Neural cell (in vitro differentiated cells): ENCODE data around the gene CIB4. TPM values are rescaled to one million over a fixed set of nuclear protein-coding genes. Genes with fewer than 3 reads are reported as not detected.
"Not testable (repeated sequence)": the region's sequence is repeated elsewhere in the genome, so short reads cannot be mapped to it uniquely, and the experiment has no call there.

Source experiments
- H2AFZ ChIP-seq: fragments of 200-600, 300-800 bp; sonication (generic), shearing (Covaris generic); 2 replicates; pipeline ENCODE4 v1.6.0; 2014; ENCODE audit warnings: low read depth, mild to moderate bottlenecking, antibody characterized with exemption, low read length, moderate library complexity
- H3F3A ChIP-seq: fragments of 200-600 bp; shearing (Covaris generic); 2 replicates; pipeline ENCODE4 v1.6.1; 2016; ENCODE audit warnings: mild to moderate bottlenecking, moderate library complexity, mixed read lengths, antibody characterized with exemption, low read length; ENCODE audit not compliant: insufficient read depth, poor library complexity, severe bottlenecking
- H3K27ac ChIP-seq: fragments of 200-600, 300-800 bp; sonication (generic), shearing (Covaris generic); 2 replicates; pipeline ENCODE4 v1.5.1; 2014; ENCODE audit warnings: mild to moderate bottlenecking, low read length, moderate library complexity
- H3K27me3 ChIP-seq: fragments of 300-800, 200-600 bp; sonication (generic), shearing (Covaris generic); 2 replicates; pipeline ENCODE4 v1.6.0; 2014; ENCODE audit warnings: mild to moderate bottlenecking, low read depth, low read length, moderate library complexity; ENCODE audit not compliant: insufficient read depth
- H3K36me3 ChIP-seq: fragments of 300-800, 200-600 bp; sonication (generic), shearing (Covaris generic); 2 replicates; pipeline ENCODE4 v1.5.1; 2014; ENCODE audit warnings: mild to moderate bottlenecking, antibody characterized with exemption, low read length, moderate library complexity; ENCODE audit not compliant: insufficient read depth
- H3K4me2 ChIP-seq: fragments of 300-800, 200-600 bp; sonication (generic), shearing (Covaris generic); 2 replicates; pipeline ENCODE4 v1.6.0; 2014; ENCODE audit warnings: mild to moderate bottlenecking, low read length
- H3K4me3 ChIP-seq: fragments of 300-800, 200-600 bp; sonication (generic), shearing (Covaris generic); 2 replicates; pipeline ENCODE4 v1.5.1; 2014; ENCODE audit warnings: mild to moderate bottlenecking, low read length, moderate library complexity
- H3K79me2 ChIP-seq: fragments of 200-600 bp; shearing (Covaris generic); replicated peaks from 2 replicates; pipeline ENCODE4 v1.6.0; 2014; ENCODE audit warnings: mild to moderate bottlenecking, low read length, moderate library complexity; ENCODE audit not compliant: insufficient read depth
- H3K9ac ChIP-seq: fragments of 300-800, 200-600 bp; sonication (generic), shearing (Covaris generic); 2 replicates; pipeline ENCODE4 v1.6.1; 2016; ENCODE audit warnings: mild to moderate bottlenecking, low read length, mixed read lengths
- H3K9me2 ChIP-seq: fragments of 200-600 bp; shearing (Covaris generic); 2 replicates; pipeline ENCODE4 v1.6.1; 2016; ENCODE audit warnings: mild to moderate bottlenecking, low read length, mixed read lengths; ENCODE audit not compliant: insufficient read depth
- H3K9me3 ChIP-seq: fragments of 200-600, 300-800 bp; sonication (generic), shearing (Covaris generic); 2 replicates; pipeline ENCODE4 v1.6.1; 2016; ENCODE audit warnings: mild to moderate bottlenecking, mixed run types, low read length, moderate library complexity, mixed read lengths
- H4K20me1 ChIP-seq: fragments of 200-600 bp; shearing (Covaris generic); 2 replicates; pipeline ENCODE4 v1.6.1; 2016; ENCODE audit warnings: mild to moderate bottlenecking, mixed run types; ENCODE audit not compliant: insufficient read depth
- EP300 ChIP-seq: fragments of 450-650 bp; conservative IDR thresholded peaks from 2 replicates; pipeline ENCODE4 v1.6.1; 2014; ENCODE audit warnings: antibody characterized with exemption, mild to moderate bottlenecking, moderate library complexity; ENCODE audit not compliant: poor library complexity, severe bottlenecking
- EZH2 ChIP-seq: fragments of 200-600, 300-800 bp; shearing (Covaris generic), sonication (generic); IDR thresholded peaks from 2 replicates; pipeline ENCODE4 v1.6.1; 2014; ENCODE audit warnings: antibody characterized with exemption, low read length, borderline replicate concordance, mild to moderate bottlenecking; ENCODE audit not compliant: insufficient read depth, poor library complexity, severe bottlenecking
- MXI1 ChIP-seq: fragments of 450-650 bp; conservative IDR thresholded peaks from 2 replicates; pipeline ENCODE4 v1.6.1; 2014; ENCODE audit warnings: antibody characterized with exemption, mild to moderate bottlenecking; ENCODE audit not compliant: poor library complexity, severe bottlenecking
- POLR2AphosphoS5 ChIP-seq: IDR thresholded peaks from 2 replicates; pipeline ENCODE4 v1.6.1; 2012
- RAD21 ChIP-seq: fragments of 450-650 bp; conservative IDR thresholded peaks from 2 replicates; pipeline ENCODE4 v1.6.1; 2014; ENCODE audit warnings: antibody characterized with exemption, mild to moderate bottlenecking, moderate library complexity
- REST ChIP-seq: IDR thresholded peaks from 2 replicates; pipeline ENCODE4 v1.6.1; 2012; ENCODE audit warnings: borderline replicate concordance
- SMC3 ChIP-seq: fragments of 450-650 bp; conservative IDR thresholded peaks from 2 replicates; pipeline ENCODE4 v1.6.1; 2014; ENCODE audit warnings: antibody characterized with exemption, mild to moderate bottlenecking, moderate library complexity; ENCODE audit not compliant: poor library complexity
- TAF1 ChIP-seq: IDR thresholded peaks from 2 replicates; pipeline ENCODE4 v1.6.1; 2012; ENCODE audit warnings: low read depth
- polyA plus RNA-seq: library from polyadenylated mRNA; depleted of rRNA; stranded (reverse); fragments of >200 nt; gene quantifications from 2 replicates; pipeline ENCODE4 v1.2.3, GENCODE V29; 2014
- TF ChIP-seq, protein P1 (sequence below): fragments of 450-650 bp; IDR thresholded peaks from 2 replicates; pipeline ENCODE4 v1.5.1; 2014; ENCODE audit warnings: antibody characterized with exemption, mild to moderate bottlenecking, moderate library complexity; ENCODE audit not compliant: poor library complexity, severe bottlenecking

The CIB4 gene
- polyA plus RNA-seq, 1 donor from 2014 or later = not detected

- Histone ChIP-seq H4K20me1 (no peaks in the 10 kb centered on the region), H3K9ac (no peak overlapping the region), H3K36me3 (no peaks in the 10 kb centered on the region), H3K27me3 (no peaks in the 10 kb centered on the region), H2AFZ (no peak overlapping the region), H3K4me3 (no peak overlapping the region), H3K9me3 (no peaks in the 10 kb centered on the region), H3K4me2 (no peak overlapping the region), H3K79me2 (no peaks in the 10 kb centered on the region), H3F3A (no peaks in the 10 kb centered on the region), H3K9me2 (no peaks in the 10 kb centered on the region), H3K27ac (no peak overlapping the region)
- TF ChIP-seq POLR2AphosphoS5 = no peak
- TF ChIP-seq TAF1 = no peak
- TF ChIP-seq REST = no peak
- TF ChIP-seq, protein P1, sequence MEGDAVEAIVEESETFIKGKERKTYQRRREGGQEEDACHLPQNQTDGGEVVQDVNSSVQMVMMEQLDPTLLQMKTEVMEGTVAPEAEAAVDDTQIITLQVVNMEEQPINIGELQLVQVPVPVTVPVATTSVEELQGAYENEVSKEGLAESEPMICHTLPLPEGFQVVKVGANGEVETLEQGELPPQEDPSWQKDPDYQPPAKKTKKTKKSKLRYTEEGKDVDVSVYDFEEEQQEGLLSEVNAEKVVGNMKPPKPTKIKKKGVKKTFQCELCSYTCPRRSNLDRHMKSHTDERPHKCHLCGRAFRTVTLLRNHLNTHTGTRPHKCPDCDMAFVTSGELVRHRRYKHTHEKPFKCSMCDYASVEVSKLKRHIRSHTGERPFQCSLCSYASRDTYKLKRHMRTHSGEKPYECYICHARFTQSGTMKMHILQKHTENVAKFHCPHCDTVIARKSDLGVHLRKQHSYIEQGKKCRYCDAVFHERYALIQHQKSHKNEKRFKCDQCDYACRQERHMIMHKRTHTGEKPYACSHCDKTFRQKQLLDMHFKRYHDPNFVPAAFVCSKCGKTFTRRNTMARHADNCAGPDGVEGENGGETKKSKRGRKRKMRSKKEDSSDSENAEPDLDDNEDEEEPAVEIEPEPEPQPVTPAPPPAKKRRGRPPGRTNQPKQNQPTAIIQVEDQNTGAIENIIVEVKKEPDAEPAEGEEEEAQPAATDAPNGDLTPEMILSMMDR = no peak
- no peak for TF ChIP-seq RAD21
- TF ChIP-seq MXI1 = no peak
- no peak for TF ChIP-seq EZH2
- TF ChIP-seq SMC3 = no peak
- TF ChIP-seq EP300 = no peak
Measured at GRCh38 chr2:26657265-26657664, 16.1 kb upstream of the CIB4 start.

DNA sequence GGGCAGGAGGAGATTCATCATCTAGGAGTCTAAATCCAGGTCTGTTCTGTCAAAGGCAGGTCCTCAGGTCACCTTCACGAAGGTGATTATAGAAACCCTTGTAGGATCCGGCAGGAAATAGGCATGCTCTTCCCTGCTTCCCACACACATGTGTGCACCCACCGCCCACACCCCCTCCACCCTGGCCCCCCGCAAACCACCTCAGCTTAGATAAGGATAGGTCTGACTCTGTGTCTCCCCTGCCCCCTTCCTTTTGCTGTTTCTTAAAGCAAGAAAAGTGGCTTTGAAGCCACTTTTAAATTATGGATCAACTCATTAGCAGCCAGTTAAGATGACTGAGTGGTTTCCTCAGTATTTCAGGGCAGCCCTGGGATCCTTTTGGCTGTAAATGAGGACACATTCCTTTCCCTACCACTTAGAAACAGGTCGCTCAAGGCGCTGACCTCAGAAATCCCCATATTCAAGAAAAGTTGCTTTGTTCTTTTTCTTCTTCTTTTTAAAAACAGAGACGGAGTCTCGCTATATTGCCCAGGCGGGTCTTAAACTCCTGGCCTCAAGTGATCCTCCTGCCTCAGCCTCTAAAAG, 14.5 kb upstream of the CIB4 start:
- Histone ChIP-seq H3K9me2 (no peaks in the 10 kb centered on the region), H3K9me3 (no peaks in the 10 kb centered on the region), H3K36me3 (no peaks in the 10 kb centered on the region), H3K79me2 (no peaks in the 10 kb centered on the region), H3K27me3 (no peaks in the 10 kb centered on the region), H3K27ac (no peak overlapping the region), H3K4me3 (no peak overlapping the region), H3K9ac (no peak overlapping the region), H4K20me1 (no peaks in the 10 kb centered on the region), H2AFZ (no peak overlapping the region), H3F3A (no peaks in the 10 kb centered on the region), H3K4me2 (no peak overlapping the region)
- TF ChIP-seq POLR2AphosphoS5 (no peak), RAD21 (no peak), MXI1 (no peak), TAF1 (no peak), EZH2 (no peak), SMC3 (no peak), EP300 (no peak), REST (no peak)
- TF ChIP-seq, protein P1 = no peak

DNA sequence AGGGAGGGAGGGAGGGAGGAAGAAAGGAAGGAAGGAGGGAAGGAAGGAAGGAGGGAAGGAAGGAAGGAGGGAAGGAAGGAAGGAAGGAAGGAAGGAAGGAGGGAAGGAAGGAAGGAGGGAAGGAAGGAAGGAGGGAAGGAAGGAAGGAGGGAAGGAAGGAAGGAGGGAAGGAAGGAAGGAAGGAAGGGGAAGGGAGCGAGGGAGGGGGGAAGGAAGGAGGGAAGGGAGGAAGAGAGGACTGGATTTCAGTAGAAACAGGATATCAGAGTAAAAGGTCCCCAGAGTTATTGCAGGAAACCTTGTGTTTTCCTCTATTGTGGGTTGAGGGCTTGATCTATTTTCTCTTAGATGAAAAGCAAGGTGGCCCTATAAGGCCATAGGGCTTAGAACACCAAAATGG, 14.0 kb upstream of the CIB4 start:
- not testable (repeated sequence) for H3K9me2 ChIP-seq, H2AFZ ChIP-seq, H4K20me1 ChIP-seq, H3K27me3 ChIP-seq, H3K9me3 ChIP-seq, H3K4me2 ChIP-seq, H3K9ac ChIP-seq, H3K27ac ChIP-seq, H3K4me3 ChIP-seq, H3F3A ChIP-seq, H3K79me2 ChIP-seq, H3K36me3 ChIP-seq
